GM18868 (cell line): ENCODE measurements around the gene GLDC.

ENCODE experiments used
- ATAC-seq: cut with Tn5 transposase; IDR thresholded peaks from one replicate; pipeline ENCODE4 v1.9.1; 2021; ENCODE audit warnings: mild to moderate bottlenecking, moderate library complexity; ENCODE audit not compliant: unreplicated experiment

The GLDC gene

DNA sequence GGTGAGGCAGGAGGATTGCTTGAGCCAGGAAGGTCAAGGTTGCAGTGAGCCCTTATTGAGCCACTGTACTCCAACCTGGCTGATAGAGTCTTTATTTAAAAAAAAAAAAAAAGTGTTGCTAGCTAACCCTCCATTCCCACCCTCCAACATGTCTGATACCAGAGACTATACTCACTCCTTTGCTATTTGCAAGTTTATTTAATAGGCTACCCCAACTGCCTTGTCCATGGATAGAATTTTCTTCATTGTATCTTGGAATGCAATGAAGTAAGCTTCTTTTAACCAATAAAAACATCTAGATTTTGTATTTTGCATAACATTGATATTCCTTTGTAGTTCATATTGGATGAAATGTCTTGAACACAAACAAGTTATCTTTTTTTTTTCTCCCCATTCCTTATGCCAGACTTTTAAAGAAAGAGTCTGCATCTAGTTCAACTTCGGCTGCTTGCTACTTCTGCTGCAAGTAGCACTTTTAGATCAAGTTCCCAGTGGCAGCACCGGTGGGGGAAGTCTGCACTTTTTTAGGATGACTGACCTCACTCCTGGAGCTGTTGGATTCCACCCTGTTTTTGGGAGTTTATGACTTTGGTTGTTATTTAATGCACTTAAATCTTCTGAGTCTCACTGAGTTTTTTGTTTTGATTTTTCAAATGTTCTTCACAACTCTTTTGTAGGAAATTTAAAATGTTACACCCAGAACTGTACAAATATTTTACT is 120.0 kb downstream of the GLDC start:
- ATAC-seq = no peak

DNA sequence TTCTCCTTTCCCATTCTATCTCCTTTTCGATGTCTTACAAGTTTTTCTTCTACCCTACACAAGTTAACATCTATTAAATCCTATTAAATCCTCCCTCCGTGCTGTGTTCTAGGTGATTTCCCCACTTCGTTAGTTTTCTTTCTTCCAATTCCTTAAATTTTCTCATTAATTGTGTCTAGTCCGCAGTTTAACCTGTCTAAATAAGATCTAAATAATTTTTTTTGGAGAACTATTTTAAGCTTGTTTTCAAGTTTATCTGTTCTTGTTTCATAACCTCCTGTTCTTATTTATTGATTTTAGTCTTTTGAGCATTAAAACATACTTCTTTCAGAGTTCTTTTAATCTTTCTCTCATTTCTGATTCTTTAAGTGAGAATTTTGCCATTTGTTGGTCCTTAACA is 123.3 kb downstream of the GLDC start:
- ATAC-seq = no peak

DNA sequence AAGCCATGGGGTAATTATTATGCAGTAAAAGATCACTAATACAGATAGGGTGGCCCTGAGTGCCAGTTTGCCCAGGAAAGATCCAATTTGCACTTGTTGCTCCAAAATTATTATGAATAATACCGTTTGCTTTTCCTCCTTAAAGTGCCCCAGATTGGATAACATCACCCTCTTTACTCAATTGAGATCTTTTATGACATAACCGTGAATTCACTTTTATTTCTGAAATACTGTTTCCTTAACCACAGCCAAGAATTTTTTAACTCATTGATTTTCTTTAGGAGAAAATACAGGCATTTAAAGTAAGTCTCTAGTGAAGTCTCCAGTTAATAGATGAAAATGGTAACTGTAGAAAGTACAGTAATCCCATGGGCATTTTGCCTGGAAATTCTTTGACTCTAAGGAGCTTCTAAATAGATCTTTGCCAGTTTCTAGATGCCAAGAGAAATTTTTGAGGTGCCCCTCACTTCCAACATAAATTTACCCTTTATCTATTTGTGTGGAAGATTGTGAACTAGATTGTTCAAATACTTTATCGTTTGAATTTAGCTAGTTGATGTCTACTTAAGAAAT is 133.4 kb downstream of the GLDC start:
- ATAC-seq = no peak

DNA sequence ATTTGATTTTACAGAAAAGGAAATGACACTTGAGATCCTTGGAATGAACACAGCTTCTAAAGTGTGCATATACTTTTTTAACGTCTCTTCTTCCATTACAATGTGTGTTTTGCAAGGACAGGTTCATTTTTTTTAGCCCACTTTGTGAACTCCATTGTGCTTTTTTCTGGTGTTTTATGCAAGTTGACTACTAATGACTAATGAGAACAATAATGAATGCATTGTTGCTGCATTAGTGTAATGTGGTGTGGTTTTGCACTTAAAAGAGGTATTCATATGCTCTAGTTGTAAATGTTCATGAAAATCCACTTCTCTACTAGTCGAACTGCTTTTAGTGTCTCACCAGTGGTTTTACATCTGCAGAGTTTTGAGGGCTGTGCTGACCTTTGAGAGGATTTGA is 139.0 kb downstream of the GLDC start:
- ATAC-seq = no peak

DNA sequence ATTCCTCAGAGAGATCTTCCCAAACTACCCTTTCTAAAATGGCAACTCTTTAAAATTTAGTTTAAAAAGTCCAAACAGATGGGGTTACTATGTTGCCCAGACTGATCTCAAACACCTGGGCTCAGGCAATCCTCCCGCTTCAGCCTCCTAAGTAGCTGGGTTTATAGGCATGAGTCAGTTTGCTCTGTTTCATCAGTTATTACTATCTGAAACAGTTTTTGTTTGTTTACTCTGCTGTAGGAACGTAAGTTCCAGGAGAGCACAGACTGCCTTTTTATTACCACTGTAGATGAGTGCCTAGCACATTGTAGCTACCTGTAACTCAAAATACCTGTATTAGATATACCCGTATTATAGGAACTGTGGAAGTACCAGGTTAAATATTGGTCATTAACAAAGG is 143.1 kb downstream of the GLDC start:
- ATAC-seq = no peak

DNA sequence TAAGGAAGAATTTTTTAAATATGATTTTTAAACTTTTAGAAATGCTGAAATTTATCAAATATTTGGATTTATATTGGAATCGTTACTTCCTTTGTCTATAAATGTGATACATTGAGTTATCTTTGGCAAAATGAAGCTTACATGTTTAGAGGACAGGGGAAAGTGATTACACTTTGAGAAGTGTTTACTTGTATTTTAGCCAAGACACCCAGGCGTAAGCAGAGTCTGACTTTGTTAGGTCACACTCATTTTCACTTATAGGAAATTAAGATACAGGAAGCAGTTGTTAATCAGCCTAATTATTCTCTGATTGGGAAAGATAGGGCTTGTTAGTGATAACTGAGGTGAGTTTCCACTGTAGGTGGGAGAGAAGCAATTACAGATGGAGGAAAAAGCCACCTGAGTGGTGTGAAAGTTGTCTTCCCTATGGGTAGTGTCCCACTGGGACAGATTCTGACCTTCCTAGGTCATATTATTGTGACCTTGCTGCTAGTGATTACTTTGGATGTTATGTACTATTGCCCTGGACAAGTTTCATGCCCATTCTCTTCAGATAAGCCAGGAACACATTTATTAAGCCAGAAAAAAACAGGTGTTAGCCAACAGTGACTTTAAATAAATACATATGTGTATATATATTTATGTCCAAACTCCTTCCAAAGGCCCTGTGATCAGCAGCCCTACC is 143.9 kb downstream of the GLDC start:
- ATAC-seq = no peak

DNA sequence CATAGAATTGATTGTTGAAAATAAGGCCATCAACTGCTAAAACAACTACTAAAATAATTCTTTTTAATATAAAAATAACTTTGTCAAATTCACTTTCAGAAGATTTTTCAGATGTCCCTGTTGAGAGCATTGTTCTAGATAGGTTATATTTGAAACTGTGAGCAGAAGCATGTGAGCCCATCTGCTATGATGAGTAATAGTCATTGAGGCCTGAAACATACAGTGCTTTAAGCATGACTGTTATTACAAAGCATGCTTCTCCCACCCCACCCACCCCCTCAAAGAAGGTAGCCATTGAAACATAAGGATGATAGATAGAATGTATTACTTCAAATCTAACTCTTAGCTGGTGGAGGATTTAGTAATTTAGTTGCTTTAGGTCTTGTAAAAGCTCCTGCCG is 146.5 kb downstream of the GLDC start:
- ATAC-seq = no peak

DNA sequence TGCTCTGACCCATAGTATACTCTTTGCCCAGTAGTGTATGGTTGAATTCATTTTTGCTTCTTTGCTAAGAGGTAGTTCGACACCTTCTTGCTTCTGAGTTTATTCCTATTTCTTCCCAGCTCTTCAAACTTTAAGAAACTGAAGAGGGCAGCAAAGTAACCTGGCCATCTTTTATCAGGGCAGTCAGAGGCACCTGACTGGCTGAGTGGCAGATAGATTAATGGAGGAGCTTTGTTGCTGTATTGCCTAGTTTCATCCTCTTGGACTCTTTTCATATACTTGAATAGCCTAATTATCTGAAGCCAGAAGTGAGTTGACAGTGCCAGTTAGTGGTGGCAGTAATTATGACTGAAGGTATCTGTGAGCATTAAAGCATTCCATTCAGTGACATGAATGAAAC is 150.1 kb downstream of the GLDC start:
- ATAC-seq = no peak

DNA sequence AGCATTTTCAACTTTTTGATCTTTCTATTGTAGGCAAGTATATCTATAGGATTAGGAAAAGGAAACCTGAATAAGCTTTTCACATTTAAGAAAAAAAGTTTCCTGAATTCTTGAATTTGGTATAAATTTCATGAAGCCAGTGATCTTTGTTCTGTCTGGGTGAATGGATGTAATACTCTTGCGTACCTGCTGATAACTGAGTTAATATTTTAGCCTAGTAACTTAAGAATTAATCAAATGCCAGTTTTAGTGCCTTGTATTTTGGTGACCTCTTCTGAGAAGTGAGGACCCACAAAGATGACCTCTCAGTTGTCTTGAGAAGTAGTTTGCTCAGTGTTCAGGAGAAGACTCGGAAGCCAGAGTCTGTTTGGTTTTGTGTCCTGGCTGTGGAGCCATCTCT is 154.7 kb downstream of the GLDC start:
- ATAC-seq = no peak

DNA sequence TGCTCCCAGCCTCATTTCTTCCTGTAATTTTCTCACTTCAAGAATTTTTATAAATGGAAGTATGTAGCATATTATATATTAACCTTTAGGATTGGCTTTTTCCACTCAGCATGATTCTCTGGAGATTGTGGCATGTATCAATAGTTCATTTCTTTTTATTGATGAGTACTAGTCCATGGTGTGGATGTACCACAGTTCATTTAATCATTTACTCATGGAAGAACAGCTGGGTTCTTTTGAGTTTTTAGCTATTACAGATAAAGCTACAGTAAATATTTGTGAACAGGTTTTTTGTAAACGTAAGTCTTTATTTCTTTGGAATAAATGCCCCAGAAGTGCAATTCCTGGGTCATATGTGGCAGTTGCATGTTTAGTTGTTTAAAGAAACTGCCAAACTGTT is 156.4 kb downstream of the GLDC start:
- no peak for ATAC-seq

DNA sequence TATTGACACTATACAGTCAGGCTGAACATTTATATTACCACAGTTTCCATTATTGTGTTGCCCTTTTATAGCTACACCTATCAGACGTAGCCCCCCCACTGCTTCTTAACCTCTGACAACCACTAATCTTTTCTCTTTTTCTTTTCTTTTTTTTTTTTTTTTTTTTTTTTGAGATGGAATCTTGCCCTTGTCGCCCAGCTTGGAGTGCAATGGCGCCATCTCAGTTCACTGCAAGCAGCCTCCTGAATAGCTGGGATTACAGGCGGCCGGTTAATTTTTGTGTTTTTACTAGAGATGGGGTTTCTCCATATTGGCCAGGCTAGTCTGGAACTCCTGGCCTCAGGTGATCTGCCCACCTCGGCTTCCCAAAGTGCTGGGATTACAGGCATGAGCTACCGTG is 157.1 kb downstream of the GLDC start:
- no peak for ATAC-seq

DNA sequence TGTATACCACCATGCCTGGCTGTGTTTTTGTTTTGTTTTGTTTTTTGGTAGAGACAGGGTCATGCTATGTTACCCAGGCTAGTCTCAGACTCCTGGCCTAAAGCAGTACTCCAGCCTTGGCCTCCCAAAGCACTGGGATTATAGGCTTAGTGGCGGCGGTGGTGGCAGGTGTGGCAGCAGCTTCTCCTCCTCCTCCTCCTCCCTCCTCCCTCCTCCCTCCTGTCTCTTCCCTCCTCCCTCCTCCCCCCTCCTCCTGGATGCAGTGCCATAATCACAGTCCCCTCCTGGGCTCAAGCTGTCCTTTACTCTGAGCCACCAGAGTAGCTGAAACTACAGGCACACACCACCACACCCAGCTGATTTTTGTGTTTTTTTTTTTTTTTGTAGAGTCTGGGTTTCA is 161.3 kb downstream of the GLDC start:
- ATAC-seq = no peak
